ENCODE measurements around the gene CHD2.

GRCh38 chr15:92898988-92899582 lies 1.0 kb upstream of the CHD2 start:
- TF ChIP-seq, protein P1, sequence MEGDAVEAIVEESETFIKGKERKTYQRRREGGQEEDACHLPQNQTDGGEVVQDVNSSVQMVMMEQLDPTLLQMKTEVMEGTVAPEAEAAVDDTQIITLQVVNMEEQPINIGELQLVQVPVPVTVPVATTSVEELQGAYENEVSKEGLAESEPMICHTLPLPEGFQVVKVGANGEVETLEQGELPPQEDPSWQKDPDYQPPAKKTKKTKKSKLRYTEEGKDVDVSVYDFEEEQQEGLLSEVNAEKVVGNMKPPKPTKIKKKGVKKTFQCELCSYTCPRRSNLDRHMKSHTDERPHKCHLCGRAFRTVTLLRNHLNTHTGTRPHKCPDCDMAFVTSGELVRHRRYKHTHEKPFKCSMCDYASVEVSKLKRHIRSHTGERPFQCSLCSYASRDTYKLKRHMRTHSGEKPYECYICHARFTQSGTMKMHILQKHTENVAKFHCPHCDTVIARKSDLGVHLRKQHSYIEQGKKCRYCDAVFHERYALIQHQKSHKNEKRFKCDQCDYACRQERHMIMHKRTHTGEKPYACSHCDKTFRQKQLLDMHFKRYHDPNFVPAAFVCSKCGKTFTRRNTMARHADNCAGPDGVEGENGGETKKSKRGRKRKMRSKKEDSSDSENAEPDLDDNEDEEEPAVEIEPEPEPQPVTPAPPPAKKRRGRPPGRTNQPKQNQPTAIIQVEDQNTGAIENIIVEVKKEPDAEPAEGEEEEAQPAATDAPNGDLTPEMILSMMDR (IDR thresholded peaks at IDR 0.05; ENCODE audit: low read depth, low read length, poor library complexity, severe bottlenecking): no peak
- no peak for TF ChIP-seq EZH2phosphoT487 (IDR thresholded peaks at IDR 0.05; ENCODE audit: borderline replicate concordance, low read length)
